A673 (cell line): ENCODE data around the gene JMJD8. TPM values are rescaled to one million over a fixed set of nuclear protein-coding genes. Genes with fewer than 3 reads are reported as not detected.

Experiments used
- BruUV-seq: library from RNA; stranded (reverse); fragments of 400-500 nt; replicated peaks from 2 replicates; lab custom pipeline; 2021; lab: Mats Ljungman, UMichigan
- CTCF ChIA-PET: fragments of 300-600 bp; sonication (Branson Sonifier 250); formaldehyde crosslinking; loops from one replicate; lab custom pipeline; 2022; ENCODE audit warnings: antibody characterized with exemption; lab: Charles Lee
- POLR2A ChIA-PET: fragments of 300-600 bp; sonication (Branson Sonifier 250); formaldehyde crosslinking; loops from one replicate; lab custom pipeline; 2022; ENCODE audit warnings: antibody characterized with exemption; ENCODE audit not compliant: low non-redundant PET; lab: Charles Lee
- DNase-seq: peaks from one replicate; pipeline ENCODE4 v3.0.0-alpha.2; 2015; ENCODE audit warnings: low spot score
- H3K27ac ChIP-seq: fragments of 200-600 bp; sonication (generic); 2 replicates; pipeline ENCODE4 v1.5.1; 2016; ENCODE audit warnings: mixed run types, low read depth, mild to moderate bottlenecking, mixed read lengths, antibody characterized with exemption, low read length; ENCODE audit not compliant: poor library complexity, severe bottlenecking
- H3K27me3 ChIP-seq: fragments of 200-600 bp; sonication (generic); replicated peaks from 2 replicates; pipeline ENCODE4 v1.6.1; 2017; ENCODE audit warnings: mixed run types, low read depth, mild to moderate bottlenecking, mixed read lengths, antibody characterized with exemption, low read length; ENCODE audit not compliant: insufficient read depth, poor library complexity
- H3K36me3 ChIP-seq: fragments of 200-600 bp; sonication (generic); 2 replicates; pipeline ENCODE4 v1.6.1; 2016; ENCODE audit warnings: mixed run types, mild to moderate bottlenecking, mixed read lengths, antibody characterized with exemption, low read length; ENCODE audit not compliant: insufficient read depth, poor library complexity, severe bottlenecking
- H3K4me1 ChIP-seq: fragments of 200-600 bp; sonication (generic); 2 replicates; pipeline ENCODE4 v1.6.1; 2017; ENCODE audit warnings: mixed run types, mild to moderate bottlenecking, mixed read lengths, antibody characterized with exemption, low read length; ENCODE audit not compliant: insufficient read depth, poor library complexity, severe bottlenecking
- H3K4me3 ChIP-seq: fragments of 200-600 bp; sonication (generic); 2 replicates; pipeline ENCODE4 v1.5.1; 2016; ENCODE audit warnings: low read depth, mixed run types, mild to moderate bottlenecking, mixed read lengths, low read length; ENCODE audit not compliant: poor library complexity, severe bottlenecking
- H3K9me3 ChIP-seq: fragments of 200-600 bp; sonication (generic); 2 replicates; pipeline ENCODE4 v1.6.1; 2016; ENCODE audit warnings: mixed run types, low read depth, mild to moderate bottlenecking, mixed read lengths, antibody characterized with exemption, low read length; ENCODE audit not compliant: poor library complexity, severe bottlenecking
- CTCF ChIP-seq: fragments of 300-800, 200-600 bp; sonication (generic); conservative IDR thresholded peaks from 2 replicates; pipeline ENCODE4 v1.5.1; 2017; ENCODE audit warnings: low read depth, mild to moderate bottlenecking, antibody characterized with exemption, low read length, moderate library complexity, mixed read lengths
- EZH2 ChIP-seq: fragments of 200-600 bp; sonication (generic); IDR thresholded peaks from 2 replicates; pipeline ENCODE4 v1.6.1; 2017; ENCODE audit warnings: borderline replicate concordance, low read depth, mild to moderate bottlenecking, mixed read lengths, antibody characterized with exemption, low read length; ENCODE audit not compliant: poor library complexity, severe bottlenecking
- intact Hi-C: fragments of 100-400 bp; cut with micrococcal nuclease; formaldehyde crosslinking; loops from one replicate; pipeline ENCODE4 v1.10.0; 2022; ENCODE audit not compliant: unreplicated experiment
- total RNA-seq: library from RNA; stranded (reverse); gene quantifications from 2 replicates; pipeline ENCODE4 v1.2.3, GENCODE V29; 2021

Gene JMJD8
- total RNA-seq, 1 experiment from 2014 or later, result 87.1 TPM

GRCh38 chr16:636206-637080, 47.7 kb downstream of the JMJD8 start, which contains the start of gene METTL26:
TSS of gene METTL26 (minus strand) at chr16:636305. CDS start at chr16:636290, 15 bp downstream.
- CTCF ChIA-PET, result interaction anchor here (0.6 kb wide), 2 partner anchors 23 to 234 kb away, joined by 4 to 10 read pairs; no protein-coding TSS in a partner anchor
- no peaks in the 10 kb centered on the region for H3K36me3 ChIP-seq
- H3K4me3 ChIP-seq, result peak within 1 kb of the TSS; percentile 95
- TF ChIP-seq EZH2 (no peak), CTCF (0 out of 2 replicates have a peak, but pooled peaks have one; percentile 11)
- intact Hi-C loops, result loop anchor here (5.0 kb wide), 1 partner anchor 49 kb away; no protein-coding TSS in a partner anchor
- no peaks in the 10 kb centered on the region for H3K4me1 ChIP-seq
- POLR2A ChIA-PET, result no interaction called here
- no peaks in the 10 kb centered on the region for H3K27me3 ChIP-seq
- peak within 1 kb of the TSS; percentile 94 for H3K27ac ChIP-seq
- peak; percentile 98 for DNase-seq
- BruUV-seq, result no TSS peak
- H3K9me3 ChIP-seq, result no peaks in the 10 kb centered on the region

- TF ChIP-seq CTCF (no peak), EZH2 (no peak)
- Histone ChIP-seq H3K4me1 (no peaks in the 10 kb centered on the region), H3K36me3 (no peaks in the 10 kb centered on the region), H3K27me3 (no peaks in the 10 kb centered on the region), H3K9me3 (no peaks in the 10 kb centered on the region), H3K27ac (peak overlapping the region; percentile 94), H3K4me3 (peak overlapping the region; percentile 95)
- intact Hi-C loops, result loop anchor here (5.0 kb wide), 1 partner anchor 48 kb away; no protein-coding TSS in a partner anchor
- ChIA-PET CTCF (no interaction called here), POLR2A (no interaction called here)
- DNase-seq, result no peak
- BruUV-seq, result no TSS peak
Measured at GRCh38 chr16:635573-636205, 48.4 kb downstream of the JMJD8 start.

GRCh38 chr16:634996-635395, 49.1 kb downstream of the JMJD8 start:
- DNase-seq, result no peak
- ChIA-PET CTCF (no interaction called here), POLR2A (no interaction called here)
- intact Hi-C loops, result loop anchor here (5.0 kb wide), 1 partner anchor 48 kb away; no protein-coding TSS in a partner anchor
- Histone ChIP-seq H3K9me3 (no peaks in the 10 kb centered on the region), H3K36me3 (no peaks in the 10 kb centered on the region), H3K4me1 (no peaks in the 10 kb centered on the region), H3K27me3 (no peaks in the 10 kb centered on the region), H3K27ac (peak overlapping the region; percentile 94), H3K4me3 (peak overlapping the region; percentile 95)
- no TSS peak for BruUV-seq
- TF ChIP-seq CTCF (no peak), EZH2 (no peak)
